ENCODE results near the gene DYNLRB2. TPM values are rescaled to one million over a fixed set of nuclear protein-coding genes. Genes with fewer than 3 reads are reported as not detected.

The DYNLRB2 gene
- not detected in 2 replicates for total RNA-seq

- peak; percentile 82 for DNase-seq (ENCODE audit: low read depth)
- H3K27me3 ChIP-seq (ENCODE audit: control insufficient read depth, insufficient read depth, low read length) = no peaks in the 10 kb centered on the region
- H3K36me3 ChIP-seq (ENCODE audit: control insufficient read depth, insufficient read depth, low read length) = no peaks in the 10 kb centered on the region
- peak within 1 kb of the TSS; percentile 84 for H3K4me3 ChIP-seq (ENCODE audit: low read depth, low read length)
- TF ChIP-seq CTCF (IDR thresholded peaks at IDR 0.05; ENCODE audit: insufficient read depth, low read length, poor library complexity, severe bottlenecking) = no peak
Measured at GRCh38 chr16:80540516-80541305, at the start of gene DYNLRB2. Gene DYNLRB2 (plus strand): TSS chr16:80540993. CDS start chr16:80541077, 84 bp downstream.

- H3K36me3 ChIP-seq (ENCODE audit: control insufficient read depth, insufficient read depth, low read length) = no peaks in the 10 kb centered on the region
- DNase-seq (ENCODE audit: low read depth) = no peak
- no peak for TF ChIP-seq CTCF (IDR thresholded peaks at IDR 0.05; ENCODE audit: insufficient read depth, low read length, poor library complexity, severe bottlenecking)
- H3K4me3 ChIP-seq (ENCODE audit: low read depth, low read length) = no peak overlapping the region
- no peaks in the 10 kb centered on the region for H3K27me3 ChIP-seq (ENCODE audit: control insufficient read depth, insufficient read depth, low read length)
Measured at GRCh38 chr16:80500116-80500859, 40.5 kb upstream of the DYNLRB2 start.

GRCh38 chr16:80500961-80501525 is 39.8 kb upstream of the DYNLRB2 start:
- TF ChIP-seq CTCF (IDR thresholded peaks at IDR 0.05; ENCODE audit: insufficient read depth, low read length, poor library complexity, severe bottlenecking) = no peak

GRCh38 chr16:80503107-80503506 is 37.7 kb upstream of the DYNLRB2 start:
- Histone ChIP-seq H3K4me3 (ENCODE audit: low read depth, low read length) (no peak overlapping the region), H3K36me3 (ENCODE audit: control insufficient read depth, insufficient read depth, low read length) (no peaks in the 10 kb centered on the region), H3K27me3 (ENCODE audit: control insufficient read depth, insufficient read depth, low read length) (no peaks in the 10 kb centered on the region)
- TF ChIP-seq CTCF (IDR thresholded peaks at IDR 0.05; ENCODE audit: insufficient read depth, low read length, poor library complexity, severe bottlenecking) = no peak
- DNase-seq (ENCODE audit: low read depth) = no peak

More at GRCh38 chr16:80500961-80501525, 39.8 kb upstream of the DYNLRB2 start:
- DNase-seq (ENCODE audit: low read depth) = no peak
- H3K4me3 ChIP-seq (ENCODE audit: low read depth, low read length) = no peak overlapping the region
- no peaks in the 10 kb centered on the region for H3K36me3 ChIP-seq (ENCODE audit: control insufficient read depth, insufficient read depth, low read length)
- no peaks in the 10 kb centered on the region for H3K27me3 ChIP-seq (ENCODE audit: control insufficient read depth, insufficient read depth, low read length)

- no peak for TF ChIP-seq CTCF (IDR thresholded peaks at IDR 0.05; ENCODE audit: insufficient read depth, low read length, poor library complexity, severe bottlenecking)
- no peaks in the 10 kb centered on the region for H3K27me3 ChIP-seq (ENCODE audit: control insufficient read depth, insufficient read depth, low read length)
- DNase-seq (ENCODE audit: low read depth) = no peak
- H3K36me3 ChIP-seq (ENCODE audit: control insufficient read depth, insufficient read depth, low read length) = no peaks in the 10 kb centered on the region
- no peak overlapping the region for H3K4me3 ChIP-seq (ENCODE audit: low read depth, low read length)
Measured at GRCh38 chr16:80507538-80507937, 33.3 kb upstream of the DYNLRB2 start.
